ENCODE data around the gene IFNL2. TPM values are rescaled to one million over a fixed set of nuclear protein-coding genes. Genes with fewer than 3 reads are reported as not detected.

Gene IFNL2
- total and polyA plus RNA-seq, 8 donors, result not detected

DNA sequence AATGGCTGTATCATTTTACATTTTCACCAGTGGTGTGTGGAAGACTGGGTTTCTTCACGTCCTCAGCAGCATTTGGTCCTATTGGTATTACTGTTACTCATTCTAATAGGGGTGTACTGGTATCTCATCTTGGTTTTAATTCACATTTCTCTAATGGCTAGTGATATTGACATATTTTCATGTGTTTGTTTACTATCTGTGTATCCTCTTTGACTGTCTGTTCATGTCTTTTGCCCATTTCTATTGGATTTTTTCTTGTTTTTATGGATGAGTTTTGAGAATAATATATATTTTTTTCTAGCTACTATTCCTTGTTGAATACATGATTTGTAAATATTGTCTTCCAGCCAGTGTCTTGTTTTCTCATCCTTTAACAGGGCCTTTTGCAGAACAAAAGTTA lies 13.8 kb downstream of the IFNL2 start:
- Histone ChIP-seq H3K36me3 (no peaks in the 10 kb centered on the region), H3K4me3 (no peak overlapping the region), H3K27me3 (no peaks in the 10 kb centered on the region), H3K9me3 (peaks cover 0 to 20% of the 10 kb centered on the region in 2 donors), H3K4me1 (no peaks in the 10 kb centered on the region), H3K27ac (no peak overlapping the region)
- ATAC-seq (no peak), DNase-seq (no peak)
- TF ChIP-seq, protein P1, sequence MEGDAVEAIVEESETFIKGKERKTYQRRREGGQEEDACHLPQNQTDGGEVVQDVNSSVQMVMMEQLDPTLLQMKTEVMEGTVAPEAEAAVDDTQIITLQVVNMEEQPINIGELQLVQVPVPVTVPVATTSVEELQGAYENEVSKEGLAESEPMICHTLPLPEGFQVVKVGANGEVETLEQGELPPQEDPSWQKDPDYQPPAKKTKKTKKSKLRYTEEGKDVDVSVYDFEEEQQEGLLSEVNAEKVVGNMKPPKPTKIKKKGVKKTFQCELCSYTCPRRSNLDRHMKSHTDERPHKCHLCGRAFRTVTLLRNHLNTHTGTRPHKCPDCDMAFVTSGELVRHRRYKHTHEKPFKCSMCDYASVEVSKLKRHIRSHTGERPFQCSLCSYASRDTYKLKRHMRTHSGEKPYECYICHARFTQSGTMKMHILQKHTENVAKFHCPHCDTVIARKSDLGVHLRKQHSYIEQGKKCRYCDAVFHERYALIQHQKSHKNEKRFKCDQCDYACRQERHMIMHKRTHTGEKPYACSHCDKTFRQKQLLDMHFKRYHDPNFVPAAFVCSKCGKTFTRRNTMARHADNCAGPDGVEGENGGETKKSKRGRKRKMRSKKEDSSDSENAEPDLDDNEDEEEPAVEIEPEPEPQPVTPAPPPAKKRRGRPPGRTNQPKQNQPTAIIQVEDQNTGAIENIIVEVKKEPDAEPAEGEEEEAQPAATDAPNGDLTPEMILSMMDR (IDR thresholded peaks at IDR 0.05), result no peak
- intact Hi-C loops (cut with DNase I), result no loop called here

GRCh38 chr19:39284032-39284431 lies 15.8 kb downstream of the IFNL2 start:
- ATAC-seq (no peak), DNase-seq (no peak)
- intact Hi-C loops (cut with DNase I), result no loop called here
- no peaks in the 10 kb centered on the region for H3K4me1 ChIP-seq
- H3K36me3 ChIP-seq, result no peaks in the 10 kb centered on the region
- H3K27me3 ChIP-seq, result no peaks in the 10 kb centered on the region
- H3K9me3 ChIP-seq, result peaks cover 0 to 20% of the 10 kb centered on the region in 2 donors
- H3K27ac ChIP-seq, result no peak overlapping the region
- H3K4me3 ChIP-seq, result no peak overlapping the region
- TF ChIP-seq, protein P1 (IDR thresholded peaks at IDR 0.05), result no peak

DNA sequence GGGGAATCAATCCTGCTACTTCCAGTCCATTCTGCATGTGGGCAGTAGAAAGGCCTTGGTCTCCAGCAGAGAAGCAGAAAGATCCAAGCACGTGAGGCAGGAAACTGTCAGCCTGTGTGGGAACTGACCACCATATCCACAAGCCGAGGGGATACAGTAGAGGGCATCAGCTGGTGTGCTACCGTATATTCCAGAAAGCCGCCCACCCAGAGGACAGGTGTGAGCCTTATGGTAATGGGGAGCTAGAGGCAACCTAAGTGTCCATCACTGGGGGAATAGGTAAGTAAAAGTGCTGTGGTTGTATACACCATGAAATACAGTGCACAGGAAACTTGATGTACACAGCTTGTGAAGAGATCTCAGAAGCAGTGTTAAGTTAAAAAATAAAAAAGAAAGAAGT lies 25.2 kb downstream of the IFNL2 start:
- Histone ChIP-seq H3K27me3 (peaks cover 0 to 20% of the 10 kb centered on the region in 2 donors), H3K36me3 (no peaks in the 10 kb centered on the region), H3K9me3 (no peaks in the 10 kb centered on the region), H3K27ac (no peak overlapping the region), H3K4me3 (no peak overlapping the region), H3K4me1 (no peaks in the 10 kb centered on the region)
- TF ChIP-seq, protein P1 (IDR thresholded peaks at IDR 0.05), result no peak
- ATAC-seq (no peak), DNase-seq (no peak)
- intact Hi-C loops (cut with DNase I), result no loop called here

DNA sequence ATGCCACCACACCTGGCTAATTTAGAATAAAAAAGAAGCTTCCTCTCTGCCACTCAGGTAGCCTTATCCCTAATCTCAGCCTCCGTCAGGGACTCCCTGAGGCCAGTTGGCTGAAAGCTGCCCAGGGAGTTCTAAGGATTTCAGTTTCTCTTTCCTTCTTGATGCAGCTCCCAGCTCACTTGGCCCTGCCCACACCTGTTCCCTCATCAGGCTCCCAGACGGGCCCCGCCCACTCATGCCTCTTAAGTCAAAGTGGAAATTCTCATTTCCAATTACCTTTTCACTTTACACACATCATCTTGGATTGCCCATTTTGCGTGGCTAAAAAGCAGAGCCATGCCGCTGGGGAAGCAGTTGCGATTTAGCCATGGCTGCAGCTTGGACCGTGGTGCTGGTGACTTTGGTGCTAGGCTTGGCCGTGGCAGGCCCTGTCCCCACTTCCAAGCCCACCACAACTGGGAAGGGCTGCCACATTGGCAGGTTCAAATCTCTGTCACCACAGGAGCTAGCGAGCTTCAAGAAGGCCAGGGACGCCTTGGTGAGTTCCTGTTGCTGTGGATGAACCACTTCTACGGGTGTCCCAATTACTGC lies 28.0 kb downstream of the IFNL2 start, which contains the start of gene IFNL1:
TSS of gene IFNL1 (plus strand) at position 353 of the 591 bp plus-strand sequence. CDS start at position 368, 15 bp downstream.
- Histone ChIP-seq H3K27ac (no peak within 1 kb of the TSS), H3K4me1 (no peaks in the 10 kb centered on the region), H3K36me3 (no peaks in the 10 kb centered on the region), H3K27me3 (peaks cover 0 to 8% of the 10 kb centered on the region in 2 donors), H3K4me3 (no peak within 1 kb of the TSS), H3K9me3 (no peaks in the 10 kb centered on the region)
- ATAC-seq (peak; percentile 92), DNase-seq (peak in 1 of 4 donors; percentile 44)
- intact Hi-C loops (cut with DNase I), result no loop called here
- TF ChIP-seq, protein P1 (IDR thresholded peaks at IDR 0.05), result no peak

DNA sequence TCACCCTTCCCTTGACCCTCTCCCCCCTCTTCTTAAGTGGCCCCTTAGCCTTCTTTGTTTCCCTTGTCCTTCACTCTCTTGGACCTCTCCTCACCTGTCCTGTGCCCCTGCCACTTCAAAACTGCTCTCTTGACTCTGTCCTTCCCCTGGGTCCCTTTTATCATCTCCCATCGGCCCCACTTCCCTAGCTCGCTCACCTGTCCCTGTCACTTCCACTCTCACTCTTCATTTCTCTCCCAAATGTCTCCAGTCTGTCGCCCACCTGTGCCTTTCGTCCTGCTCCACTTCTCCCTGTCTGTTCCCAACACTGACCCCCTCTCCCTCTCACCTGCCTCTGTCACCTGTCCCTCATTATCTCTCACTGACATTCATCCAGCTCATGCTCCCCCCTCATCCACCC lies 28.7 kb downstream of the IFNL2 start:
- Histone ChIP-seq H3K4me1 (no peaks in the 10 kb centered on the region), H3K36me3 (no peaks in the 10 kb centered on the region), H3K27me3 (peaks cover 0 to 8% of the 10 kb centered on the region in 2 donors), H3K4me3 (no peak overlapping the region), H3K9me3 (no peaks in the 10 kb centered on the region), H3K27ac (no peak overlapping the region)
- intact Hi-C loops (cut with DNase I), result no loop called here
- DNase-seq, result no peak
- TF ChIP-seq, protein P1 (IDR thresholded peaks at IDR 0.05), result no peak
- no peak for ATAC-seq
